ENCODE results near the gene SLC17A7. TPM values are rescaled to one million over a fixed set of nuclear protein-coding genes. Genes with fewer than 3 reads are reported as not detected.

The SLC17A7 gene
- total RNA-seq, 1 donor from 2014 or later = not detected

- H3K36me3 ChIP-seq (ENCODE audit: control insufficient read depth, insufficient read depth, low read length) = no peaks in the 10 kb centered on the region
- peaks cover 93% of the 10 kb centered on the region for H3K27me3 ChIP-seq (ENCODE audit: control insufficient read depth, insufficient read depth, low read length)
- H3K4me3 ChIP-seq (ENCODE audit: low read depth, low read length) = no peak overlapping the region
- no peak for TF ChIP-seq CTCF (IDR thresholded peaks at IDR 0.05; ENCODE audit: insufficient read depth, low read length, poor library complexity, severe bottlenecking)
- no peak for DNase-seq (ENCODE audit: low read depth)
Measured at GRCh38 chr19:49438261-49438660, 3.1 kb downstream of the SLC17A7 start.

- no peaks in the 10 kb centered on the region for H3K36me3 ChIP-seq (ENCODE audit: control insufficient read depth, insufficient read depth, low read length)
- no peak overlapping the region for H3K4me3 ChIP-seq (ENCODE audit: low read depth, low read length)
- TF ChIP-seq CTCF (IDR thresholded peaks at IDR 0.05; ENCODE audit: insufficient read depth, low read length, poor library complexity, severe bottlenecking) = no peak
- DNase-seq (ENCODE audit: low read depth) = no peak
- peaks cover 98% of the 10 kb centered on the region for H3K27me3 ChIP-seq (ENCODE audit: control insufficient read depth, insufficient read depth, low read length)
Measured at GRCh38 chr19:49437231-49437630, 4.1 kb downstream of the SLC17A7 start.

GRCh38 chr19:49436381-49437017 lies 4.8 kb downstream of the SLC17A7 start:
- TF ChIP-seq CTCF (IDR thresholded peaks at IDR 0.05; ENCODE audit: insufficient read depth, low read length, poor library complexity, severe bottlenecking) = no peak
- no peak for DNase-seq (ENCODE audit: low read depth)
- Histone ChIP-seq H3K36me3 (ENCODE audit: control insufficient read depth, insufficient read depth, low read length) (no peaks in the 10 kb centered on the region), H3K27me3 (ENCODE audit: control insufficient read depth, insufficient read depth, low read length) (peaks cover 98% of the 10 kb centered on the region), H3K4me3 (ENCODE audit: low read depth, low read length) (no peak overlapping the region)

- no peak for TF ChIP-seq CTCF (IDR thresholded peaks at IDR 0.05; ENCODE audit: insufficient read depth, low read length, poor library complexity, severe bottlenecking)
- Histone ChIP-seq H3K36me3 (ENCODE audit: control insufficient read depth, insufficient read depth, low read length) (no peaks in the 10 kb centered on the region), H3K4me3 (ENCODE audit: low read depth, low read length) (no peak overlapping the region), H3K27me3 (ENCODE audit: control insufficient read depth, insufficient read depth, low read length) (peaks cover 98% of the 10 kb centered on the region)
- no peak for DNase-seq (ENCODE audit: low read depth)
Measured at GRCh38 chr19:49435670-49436069, 5.7 kb downstream of the SLC17A7 start.

GRCh38 chr19:49434907-49435583 lies 6.3 kb downstream of the SLC17A7 start:
- peaks cover 98% of the 10 kb centered on the region for H3K27me3 ChIP-seq (ENCODE audit: control insufficient read depth, insufficient read depth, low read length)
- DNase-seq (ENCODE audit: low read depth) = no peak
- H3K4me3 ChIP-seq (ENCODE audit: low read depth, low read length) = no peak overlapping the region
- TF ChIP-seq CTCF (IDR thresholded peaks at IDR 0.05; ENCODE audit: insufficient read depth, low read length, poor library complexity, severe bottlenecking) = no peak
- no peaks in the 10 kb centered on the region for H3K36me3 ChIP-seq (ENCODE audit: control insufficient read depth, insufficient read depth, low read length)

All from kidney epithelial cell (primary cell).